ENCODE measurements around the gene PDE6B. TPM values are rescaled to one million over a fixed set of nuclear protein-coding genes. Genes with fewer than 3 reads are reported as not detected.

Gene PDE6B
- total and polyA plus RNA-seq, 2 of the 13 experiments (the other 11 are each of a cell fraction or from before 2014, with no cell fraction given) = 0.38 to 0.40 TPM

DNA sequence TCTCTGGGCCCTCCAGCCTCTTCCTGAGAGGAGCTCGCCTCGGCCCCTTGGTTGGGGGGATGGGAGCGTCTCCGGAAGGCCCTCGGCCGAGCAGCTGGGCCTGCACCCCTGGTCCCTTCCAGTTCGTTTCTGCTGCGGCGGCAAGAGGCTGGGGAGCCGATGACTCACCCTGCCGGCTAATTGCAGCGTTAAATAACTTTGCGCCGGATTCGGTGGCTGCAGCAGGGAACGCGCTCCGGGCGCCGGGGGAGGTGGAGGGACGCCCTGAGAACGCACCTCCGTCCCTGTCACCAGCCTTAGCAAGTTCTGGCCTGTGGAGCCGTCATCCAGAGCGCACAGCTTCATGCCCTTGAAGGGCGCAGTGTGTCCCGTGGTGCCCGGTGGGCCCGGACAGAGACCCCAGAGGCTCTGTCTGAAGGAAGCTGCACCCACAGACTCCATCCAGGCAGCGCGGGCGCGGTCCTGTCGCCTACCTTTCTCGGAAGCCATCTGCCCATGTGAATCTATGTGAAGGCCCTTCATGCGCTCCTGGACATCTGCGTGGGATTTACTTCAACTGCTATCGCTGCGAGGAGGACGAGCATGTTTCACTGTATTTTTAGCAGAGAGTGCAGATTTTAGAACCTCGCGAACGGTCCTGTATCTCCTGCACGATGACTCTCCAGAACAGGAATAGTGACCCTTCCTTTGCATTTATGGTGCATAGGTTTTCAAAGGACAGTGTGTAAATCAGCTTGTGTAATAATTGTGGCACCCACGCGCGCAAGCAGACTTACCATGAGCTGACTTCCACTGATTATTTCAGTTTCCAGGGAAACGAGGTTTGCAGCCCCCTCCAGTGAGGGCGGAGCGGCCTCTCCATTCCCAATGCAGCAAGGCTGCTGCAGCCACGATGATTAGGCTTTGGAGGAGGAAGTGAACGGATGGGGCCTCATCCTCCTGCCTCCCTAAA, 47.6 kb upstream of the PDE6B start (continued):
- TF ChIP-seq, protein P1, sequence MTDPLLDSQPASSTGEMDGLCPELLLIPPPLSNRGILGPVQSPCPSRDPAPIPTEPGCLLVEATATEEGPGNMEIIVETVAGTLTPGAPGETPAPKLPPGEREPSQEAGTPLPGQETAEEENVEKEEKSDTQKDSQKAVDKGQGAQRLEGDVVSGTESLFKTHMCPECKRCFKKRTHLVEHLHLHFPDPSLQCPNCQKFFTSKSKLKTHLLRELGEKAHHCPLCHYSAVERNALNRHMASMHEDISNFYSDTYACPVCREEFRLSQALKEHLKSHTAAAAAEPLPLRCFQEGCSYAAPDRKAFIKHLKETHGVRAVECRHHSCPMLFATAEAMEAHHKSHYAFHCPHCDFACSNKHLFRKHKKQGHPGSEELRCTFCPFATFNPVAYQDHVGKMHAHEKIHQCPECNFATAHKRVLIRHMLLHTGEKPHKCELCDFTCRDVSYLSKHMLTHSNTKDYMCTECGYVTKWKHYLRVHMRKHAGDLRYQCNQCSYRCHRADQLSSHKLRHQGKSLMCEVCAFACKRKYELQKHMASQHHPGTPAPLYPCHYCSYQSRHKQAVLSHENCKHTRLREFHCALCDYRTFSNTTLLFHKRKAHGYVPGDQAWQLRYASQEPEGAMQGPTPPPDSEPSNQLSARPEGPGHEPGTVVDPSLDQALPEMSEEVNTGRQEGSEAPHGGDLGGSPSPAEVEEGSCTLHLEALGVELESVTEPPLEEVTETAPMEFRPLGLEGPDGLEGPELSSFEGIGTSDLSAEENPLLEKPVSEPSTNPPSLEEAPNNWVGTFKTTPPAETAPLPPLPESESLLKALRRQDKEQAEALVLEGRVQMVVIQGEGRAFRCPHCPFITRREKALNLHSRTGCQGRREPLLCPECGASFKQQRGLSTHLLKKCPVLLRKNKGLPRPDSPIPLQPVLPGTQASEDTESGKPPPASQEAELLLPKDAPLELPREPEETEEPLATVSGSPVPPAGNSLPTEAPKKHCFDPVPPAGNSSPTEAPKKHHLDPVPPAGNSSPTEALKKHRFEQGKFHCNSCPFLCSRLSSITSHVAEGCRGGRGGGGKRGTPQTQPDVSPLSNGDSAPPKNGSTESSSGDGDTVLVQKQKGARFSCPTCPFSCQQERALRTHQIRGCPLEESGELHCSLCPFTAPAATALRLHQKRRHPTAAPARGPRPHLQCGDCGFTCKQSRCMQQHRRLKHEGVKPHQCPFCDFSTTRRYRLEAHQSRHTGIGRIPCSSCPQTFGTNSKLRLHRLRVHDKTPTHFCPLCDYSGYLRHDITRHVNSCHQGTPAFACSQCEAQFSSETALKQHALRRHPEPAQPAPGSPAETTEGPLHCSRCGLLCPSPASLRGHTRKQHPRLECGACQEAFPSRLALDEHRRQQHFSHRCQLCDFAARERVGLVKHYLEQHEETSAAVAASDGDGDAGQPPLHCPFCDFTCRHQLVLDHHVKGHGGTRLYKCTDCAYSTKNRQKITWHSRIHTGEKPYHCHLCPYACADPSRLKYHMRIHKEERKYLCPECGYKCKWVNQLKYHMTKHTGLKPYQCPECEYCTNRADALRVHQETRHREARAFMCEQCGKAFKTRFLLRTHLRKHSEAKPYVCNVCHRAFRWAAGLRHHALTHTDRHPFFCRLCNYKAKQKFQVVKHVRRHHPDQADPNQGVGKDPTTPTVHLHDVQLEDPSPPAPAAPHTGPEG (CRISPR knock-in tag; IDR thresholded peaks at IDR 0.05) = no peak
- TF ChIP-seq HHEX (CRISPR knock-in tag; IDR thresholded peaks at IDR 0.05) = no peak
- no peak for TF ChIP-seq ZNF121 (CRISPR knock-in tag; IDR thresholded peaks at IDR 0.05)
- no peak for TF ChIP-seq SIN3A (IDR thresholded peaks at IDR 0.05; ENCODE audit: borderline replicate concordance, low read depth, low read length)
- TF ChIP-seq SRY (CRISPR knock-in tag; IDR thresholded peaks at IDR 0.05) = no peak
- TF ChIP-seq, protein P2, sequence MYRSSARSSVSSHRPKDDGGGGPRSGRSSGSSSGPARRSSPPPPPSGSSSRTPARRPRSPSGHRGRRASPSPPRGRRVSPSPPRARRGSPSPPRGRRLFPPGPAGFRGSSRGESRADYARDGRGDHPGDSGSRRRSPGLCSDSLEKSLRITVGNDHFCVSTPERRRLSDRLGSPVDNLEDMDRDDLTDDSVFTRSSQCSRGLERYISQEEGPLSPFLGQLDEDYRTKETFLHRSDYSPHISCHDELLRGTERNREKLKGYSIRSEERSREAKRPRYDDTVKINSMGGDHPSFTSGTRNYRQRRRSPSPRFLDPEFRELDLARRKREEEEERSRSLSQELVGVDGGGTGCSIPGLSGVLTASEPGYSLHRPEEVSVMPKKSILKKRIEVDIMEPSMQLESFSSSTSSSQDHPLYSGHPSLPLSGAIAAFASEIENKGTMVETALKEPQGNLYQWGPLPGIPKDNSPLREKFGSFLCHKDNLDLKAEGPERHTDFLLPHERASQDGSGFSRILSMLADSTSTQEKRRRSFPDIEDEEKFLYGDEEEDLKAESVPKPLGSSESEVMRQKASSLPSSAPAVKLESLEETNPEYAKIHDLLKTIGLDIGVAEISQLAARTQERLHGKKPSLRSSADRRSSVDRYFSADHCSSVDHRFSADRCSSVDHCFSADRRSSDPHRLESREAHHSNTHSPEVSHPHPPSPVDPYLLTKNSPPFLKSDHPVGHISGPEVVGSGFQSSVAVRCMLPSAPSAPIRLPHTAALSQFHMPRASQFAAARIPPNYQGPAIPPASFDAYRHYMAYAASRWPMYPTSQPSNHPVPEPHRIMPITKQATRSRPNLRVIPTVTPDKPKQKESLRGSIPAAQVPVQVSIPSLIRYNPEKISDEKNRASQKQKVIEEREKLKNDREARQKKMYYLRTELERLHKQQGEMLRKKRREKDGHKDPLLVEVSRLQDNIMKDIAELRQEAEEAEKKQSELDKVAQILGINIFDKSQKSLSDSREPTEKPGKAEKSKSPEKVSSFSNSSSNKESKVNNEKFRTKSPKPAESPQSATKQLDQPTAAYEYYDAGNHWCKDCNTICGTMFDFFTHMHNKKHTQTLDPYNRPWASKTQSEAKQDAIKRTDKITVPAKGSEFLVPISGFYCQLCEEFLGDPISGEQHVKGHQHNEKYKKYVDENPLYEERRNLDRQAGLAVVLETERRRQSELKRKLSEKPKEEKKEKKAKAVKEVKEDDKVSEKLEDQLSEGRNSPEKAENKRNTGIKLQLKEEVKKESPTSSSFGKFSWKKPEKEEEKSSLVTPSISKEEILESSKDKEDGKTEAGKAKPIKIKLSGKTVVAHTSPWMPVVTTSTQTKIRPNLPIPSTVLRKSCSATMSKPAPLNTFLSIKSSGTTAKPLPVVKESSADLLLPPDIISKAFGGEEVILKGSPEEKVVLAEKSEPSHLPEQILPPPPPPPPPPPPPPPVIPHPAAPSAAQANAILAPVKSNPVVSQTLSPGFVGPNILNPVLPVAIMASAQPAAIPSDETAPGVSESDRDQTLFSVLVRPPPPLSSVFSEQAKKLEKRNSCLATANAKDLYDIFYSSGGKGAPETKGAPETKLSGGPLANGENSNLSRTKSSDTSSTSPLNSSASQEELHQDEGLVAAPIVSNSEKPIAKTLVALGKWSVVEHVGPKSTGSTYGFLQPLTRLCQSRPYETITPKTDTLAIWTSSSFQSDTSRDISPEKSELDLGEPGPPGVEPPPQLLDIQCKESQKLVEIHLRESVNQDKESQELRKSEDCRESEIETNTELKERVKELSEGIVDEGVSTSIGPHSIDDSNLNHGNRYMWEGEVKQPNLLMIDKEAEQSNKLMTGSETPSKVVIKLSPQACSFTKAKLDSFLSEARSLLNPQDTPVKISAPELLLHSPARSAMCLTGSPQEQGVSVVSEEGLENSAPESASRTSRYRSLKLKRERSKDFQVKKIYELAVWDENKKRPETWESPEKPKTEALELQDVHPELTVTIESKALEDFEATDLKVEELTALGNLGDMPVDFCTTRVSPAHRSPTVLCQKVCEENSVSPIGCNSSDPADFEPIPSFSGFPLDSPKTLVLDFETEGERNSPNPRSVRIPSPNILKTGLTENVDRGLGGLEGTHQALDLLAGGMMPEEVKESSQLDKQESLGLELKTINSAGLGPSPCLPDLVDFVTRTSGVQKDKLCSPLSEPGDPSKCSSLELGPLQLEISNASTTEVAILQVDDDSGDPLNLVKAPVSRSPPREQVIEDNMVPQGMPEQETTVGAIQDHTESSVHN (CRISPR knock-in tag; IDR thresholded peaks at IDR 0.05) = no peak
- TF ChIP-seq, protein P3, sequence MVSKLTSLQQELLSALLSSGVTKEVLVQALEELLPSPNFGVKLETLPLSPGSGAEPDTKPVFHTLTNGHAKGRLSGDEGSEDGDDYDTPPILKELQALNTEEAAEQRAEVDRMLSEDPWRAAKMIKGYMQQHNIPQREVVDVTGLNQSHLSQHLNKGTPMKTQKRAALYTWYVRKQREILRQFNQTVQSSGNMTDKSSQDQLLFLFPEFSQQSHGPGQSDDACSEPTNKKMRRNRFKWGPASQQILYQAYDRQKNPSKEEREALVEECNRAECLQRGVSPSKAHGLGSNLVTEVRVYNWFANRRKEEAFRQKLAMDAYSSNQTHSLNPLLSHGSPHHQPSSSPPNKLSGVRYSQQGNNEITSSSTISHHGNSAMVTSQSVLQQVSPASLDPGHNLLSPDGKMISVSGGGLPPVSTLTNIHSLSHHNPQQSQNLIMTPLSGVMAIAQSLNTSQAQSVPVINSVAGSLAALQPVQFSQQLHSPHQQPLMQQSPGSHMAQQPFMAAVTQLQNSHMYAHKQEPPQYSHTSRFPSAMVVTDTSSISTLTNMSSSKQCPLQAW (CRISPR knock-in tag; IDR thresholded peaks at IDR 0.05) = no peak
- TF ChIP-seq KLF11 (CRISPR knock-in tag; IDR thresholded peaks at IDR 0.05) = no peak
- no peak for TF ChIP-seq MEIS2 (CRISPR knock-in tag; IDR thresholded peaks at IDR 0.05)
- no peak for TF ChIP-seq PHF20 (CRISPR knock-in tag; IDR thresholded peaks at IDR 0.05)
- TF ChIP-seq CEBPB (IDR thresholded peaks at IDR 0.05; ENCODE audit: borderline replicate concordance, low read depth, low read length) = no peak
- TF ChIP-seq GABPA (IDR thresholded peaks at IDR 0.05; ENCODE audit: low read depth, low read length) = no peak
- TF ChIP-seq GABPA (CRISPR knock-in tag; IDR thresholded peaks at IDR 0.05; ENCODE audit: low read depth) = no peak
